Fibroblast of lung (primary cell): ENCODE data around the gene SNRPD1. TPM values are rescaled to one million over a fixed set of nuclear protein-coding genes. Genes with fewer than 3 reads are reported as not detected.

ENCODE experiments used
- DNase-seq, 2 donors: peaks; one replicate each; pipeline versions ENCODE4 v3.0.0 to v3.0.0-alpha.2; 2010; ENCODE audit warnings: low read depth in 2 of 2
- H2AFZ ChIP-seq: 2 replicates; pipeline ENCODE4 v1.5.1; 2012; ENCODE audit warnings: low read length, control low read depth, inconsistent platforms
- H3K27ac ChIP-seq: 2 replicates; pipeline ENCODE4 v1.5.1; 2011; ENCODE audit warnings: low read length, control low read depth; ENCODE audit not compliant: insufficient read depth
- H3K27me3 ChIP-seq: 2 replicates; pipeline ENCODE4 v1.5.1; 2011; ENCODE audit warnings: mild to moderate bottlenecking, low read length; ENCODE audit not compliant: control insufficient read depth, insufficient read depth
- H3K36me3 ChIP-seq: 2 replicates; pipeline ENCODE4 v1.5.1; 2011; ENCODE audit warnings: low read length; ENCODE audit not compliant: control insufficient read depth, insufficient read depth
- H3K4me1 ChIP-seq: 2 replicates; pipeline ENCODE4 v1.5.1; 2011; ENCODE audit warnings: low read length; ENCODE audit not compliant: control insufficient read depth, insufficient read depth; ENCODE audit errors: extremely low read depth
- H3K4me2 ChIP-seq: 2 replicates; pipeline ENCODE4 v1.5.1; 2011; ENCODE audit warnings: low read length, control low read depth; ENCODE audit not compliant: insufficient read depth; ENCODE audit errors: extremely low read depth
- H3K4me3 ChIP-seq, 4 experiments: fragments of 200-600 bp in 1 of 4; sonication (generic) in 1 of 4; replicated peaks in 1 of 4; 2 replicates each; pipeline ENCODE4 v1.5.1; 2011 to 2016; ENCODE audit warnings: low read length in 4 of 4, low read depth in 3 of 4, mild to moderate bottlenecking in 3 of 4, control low read depth in 2 of 4, inconsistent platforms in 1 of 4, mixed read lengths in 1 of 4; ENCODE audit not compliant: insufficient read depth in 1 of 4; ENCODE audit errors: control extremely low read depth in 1 of 4
- H3K79me2 ChIP-seq: 2 replicates; pipeline ENCODE4 v1.5.1; 2012; ENCODE audit warnings: mild to moderate bottlenecking, low read length, inconsistent platforms; ENCODE audit not compliant: control insufficient read depth, insufficient read depth
- H3K9ac ChIP-seq: 2 replicates; pipeline ENCODE4 v1.5.1; 2011; ENCODE audit warnings: mild to moderate bottlenecking, low read length, control low read depth; ENCODE audit not compliant: insufficient read depth
- H3K9me3 ChIP-seq: 2 replicates; pipeline ENCODE4 v1.5.1; 2012; ENCODE audit warnings: low read depth, low read length; ENCODE audit not compliant: control insufficient read depth, insufficient read depth
- H4K20me1 ChIP-seq: 2 replicates; pipeline ENCODE4 v1.5.1; 2011; ENCODE audit warnings: low read length; ENCODE audit not compliant: control insufficient read depth, insufficient read depth; ENCODE audit errors: extremely low read depth
- CTCF ChIP-seq, 2 donors: IDR thresholded peaks in 1 of 2; conservative IDR thresholded peaks in 1 of 2; 1 replicate in 1 of 2; 2 replicates in 1 of 2; pipeline ENCODE4 v1.5.1; 2011 to 2012; ENCODE audit warnings: low read length in 2 of 2, control low read depth in 1 of 2, inconsistent platforms in 1 of 2, low read depth in 1 of 2, mild to moderate bottlenecking in 1 of 2
- EZH2 ChIP-seq: IDR thresholded peaks from 2 replicates; pipeline ENCODE4 v1.5.1; 2012; ENCODE audit warnings: low read length, control low read depth, mild to moderate bottlenecking; ENCODE audit errors: missing control alignments
- polyA plus RNA-seq, 2 donors: library from polyadenylated mRNA; depleted of rRNA in 1 of 2; stranded (reverse) in 1 of 2; unstranded in 1 of 2; fragments of >200 nt; gene quantifications; 2 replicates each; pipeline ENCODE4 v1.2.1, GENCODE V29; 2011 to 2012; ENCODE audit warnings: missing spikeins in 1 of 2
- total RNA-seq: library from RNA; depleted of rRNA; stranded (reverse); fragments of >200 nt; gene quantifications from 2 replicates; pipeline ENCODE4 v1.2.1, GENCODE V29; 2014

Gene SNRPD1
- total and polyA plus RNA-seq, 2 donors (not counting 1 experiment from before 2014, with no cell fraction given): 10.2 to 26.2 TPM

- DNase-seq: no peak
- Histone ChIP-seq H2AFZ (no peak overlapping the region), H3K27ac (no peak overlapping the region), H3K4me1 (no peaks in the 10 kb centered on the region), H3K4me2 (no peak overlapping the region), H3K27me3 (no peaks in the 10 kb centered on the region), H3K9ac (no peak overlapping the region), H3K4me3 (no peak overlapping the region), H3K9me3 (no peaks in the 10 kb centered on the region), H3K36me3 (no peaks in the 10 kb centered on the region), H4K20me1 (no peaks in the 10 kb centered on the region), H3K79me2 (no peaks in the 10 kb centered on the region)
- no peak for TF ChIP-seq CTCF (conservative IDR thresholded peaks at IDR 0.05 in 1 of 2, IDR thresholded peaks at IDR 0.05 in 1 of 2; ENCODE audit: low read depth in 1 of 2, low read length in 2 of 2)
- TF ChIP-seq EZH2: no peak
Measured at GRCh38 chr18:21653361-21653760, 41.2 kb downstream of the SNRPD1 start.

- no peaks in the 10 kb centered on the region for H4K20me1 ChIP-seq
- H3K79me2 ChIP-seq: no peaks in the 10 kb centered on the region
- peak; percentile 24 to 60 for DNase-seq
- no peaks in the 10 kb centered on the region for H3K9me3 ChIP-seq
- H3K4me1 ChIP-seq: no peaks in the 10 kb centered on the region
- no peak overlapping the region for H3K4me3 ChIP-seq
- no peak overlapping the region for H3K4me2 ChIP-seq
- H3K27me3 ChIP-seq: no peaks in the 10 kb centered on the region
- no peak overlapping the region for H2AFZ ChIP-seq
- no peaks in the 10 kb centered on the region for H3K36me3 ChIP-seq
- H3K27ac ChIP-seq: no peak overlapping the region
- H3K9ac ChIP-seq: no peak overlapping the region
- no peak for TF ChIP-seq EZH2
- no peak for TF ChIP-seq CTCF (conservative IDR thresholded peaks at IDR 0.05 in 1 of 2, IDR thresholded peaks at IDR 0.05 in 1 of 2; ENCODE audit: low read depth in 1 of 2, low read length in 2 of 2)
Measured at GRCh38 chr18:21656402-21656801, 44.3 kb downstream of the SNRPD1 start.

- Histone ChIP-seq H3K79me2 (no peaks in the 10 kb centered on the region), H3K36me3 (no peaks in the 10 kb centered on the region), H4K20me1 (no peaks in the 10 kb centered on the region), H3K4me1 (no peaks in the 10 kb centered on the region), H3K27ac (no peak overlapping the region), H3K4me3 (no peak overlapping the region), H3K4me2 (no peak overlapping the region), H3K9ac (no peak overlapping the region), H2AFZ (no peak overlapping the region), H3K27me3 (no peaks in the 10 kb centered on the region), H3K9me3 (no peaks in the 10 kb centered on the region)
- no peak for TF ChIP-seq EZH2
- TF ChIP-seq CTCF (conservative IDR thresholded peaks at IDR 0.05 in 1 of 2, IDR thresholded peaks at IDR 0.05 in 1 of 2; ENCODE audit: low read depth in 1 of 2, low read length in 2 of 2): no peak
- DNase-seq: no peak
Measured at GRCh38 chr18:21660078-21660477, 48.0 kb downstream of the SNRPD1 start.
